HG02763 (cell line): ENCODE data around the gene LRWD1.
"Not testable (repeated sequence)": the region's sequence is repeated elsewhere in the genome, so short reads cannot be mapped to it uniquely, and the experiment has no call there.

Experiments used
- ATAC-seq: cut with Tn5 transposase; IDR thresholded peaks from one replicate; pipeline ENCODE4 v1.9.1; 2021; ENCODE audit warnings: mild to moderate bottlenecking, moderate library complexity; ENCODE audit not compliant: unreplicated experiment

LRWD1 gene

DNA sequence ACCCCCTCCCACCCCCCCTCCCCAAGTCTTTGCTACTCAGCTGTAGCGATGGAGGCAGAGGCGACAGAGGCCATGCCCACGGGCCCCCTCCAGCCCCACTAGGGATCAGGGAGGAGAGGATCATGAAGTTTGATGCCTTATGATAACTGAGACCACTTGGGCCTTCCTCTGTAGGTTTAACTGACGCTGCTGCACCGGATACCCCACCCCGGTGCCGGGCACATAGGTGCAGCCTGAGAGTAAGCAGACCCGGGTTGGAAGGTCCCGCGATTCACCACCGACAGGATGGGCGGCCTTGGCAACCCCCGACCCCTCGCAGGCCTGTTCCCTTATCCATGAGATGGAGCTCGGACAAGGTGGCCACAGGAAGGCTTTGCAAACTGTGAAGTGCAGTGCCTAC is 29.2 kb downstream of the LRWD1 start:
- not testable (repeated sequence) for ATAC-seq

- ATAC-seq, result peak; percentile 69
Measured at GRCh38 chr7:102494473-102495149, 29.8 kb downstream of the LRWD1 start.

DNA sequence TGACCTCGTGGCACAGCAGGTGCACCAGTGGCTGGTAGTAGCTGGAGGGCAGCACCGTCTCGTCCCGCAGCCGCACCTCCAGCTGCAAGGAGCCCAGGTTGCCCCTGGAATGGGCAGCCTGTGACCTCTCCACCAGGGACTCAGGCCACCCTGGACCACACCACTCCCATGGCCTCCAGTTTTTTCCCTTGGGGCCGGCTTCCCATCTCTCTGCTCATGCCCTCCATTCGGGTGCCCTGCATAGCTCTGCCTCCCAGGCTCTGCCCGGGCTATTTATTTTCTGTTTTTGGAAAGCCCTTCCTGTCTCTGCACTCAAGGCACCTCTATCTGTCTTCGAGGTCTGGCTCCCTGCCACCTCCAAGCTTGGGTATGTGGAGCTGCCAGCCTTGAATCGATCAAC is 32.1 kb downstream of the LRWD1 start:
- ATAC-seq, result not testable (repeated sequence)

DNA sequence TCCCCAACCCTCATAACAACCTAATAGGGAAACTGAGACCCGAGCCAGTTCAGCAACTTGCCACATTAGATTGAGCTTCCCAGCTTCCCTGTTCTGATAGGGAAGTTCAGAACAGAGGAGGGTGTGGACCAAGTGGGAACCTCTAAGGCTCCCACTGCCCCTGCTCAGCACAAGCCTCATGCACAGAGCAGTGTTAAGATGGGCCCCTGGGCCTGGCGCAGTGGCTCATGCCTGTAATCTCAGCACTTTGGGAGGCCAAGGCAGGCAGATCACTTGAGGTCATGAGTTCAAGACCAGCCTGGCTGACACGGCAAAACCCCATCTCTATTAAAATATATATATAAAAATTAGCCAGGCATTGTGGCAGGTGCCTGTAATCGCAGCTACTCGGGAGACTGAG is 32.5 kb downstream of the LRWD1 start:
- ATAC-seq, result not testable (repeated sequence)

DNA sequence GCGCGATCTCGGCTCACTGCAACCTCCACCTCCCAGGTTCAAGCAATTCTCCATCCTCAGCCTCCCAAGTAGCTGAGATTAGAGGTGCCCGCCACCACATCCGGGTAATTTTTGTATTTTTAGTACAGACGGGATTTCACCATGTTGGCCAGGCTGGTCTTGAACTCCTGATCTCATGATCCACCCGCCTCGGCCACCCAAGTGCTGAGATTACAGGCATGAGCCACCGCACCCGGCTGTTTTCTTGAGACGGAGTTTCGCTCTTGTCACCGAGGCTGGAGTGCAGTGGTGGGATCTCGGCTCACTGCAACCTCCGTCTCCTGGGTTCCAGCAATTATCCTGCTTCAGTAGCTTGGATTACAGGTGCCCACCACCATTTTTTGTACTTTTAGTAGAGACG is 33.5 kb downstream of the LRWD1 start:
- ATAC-seq, result not testable (repeated sequence)

- ATAC-seq, result not testable (repeated sequence)
Measured at GRCh38 chr7:102503141-102503540, 38.4 kb downstream of the LRWD1 start.

DNA sequence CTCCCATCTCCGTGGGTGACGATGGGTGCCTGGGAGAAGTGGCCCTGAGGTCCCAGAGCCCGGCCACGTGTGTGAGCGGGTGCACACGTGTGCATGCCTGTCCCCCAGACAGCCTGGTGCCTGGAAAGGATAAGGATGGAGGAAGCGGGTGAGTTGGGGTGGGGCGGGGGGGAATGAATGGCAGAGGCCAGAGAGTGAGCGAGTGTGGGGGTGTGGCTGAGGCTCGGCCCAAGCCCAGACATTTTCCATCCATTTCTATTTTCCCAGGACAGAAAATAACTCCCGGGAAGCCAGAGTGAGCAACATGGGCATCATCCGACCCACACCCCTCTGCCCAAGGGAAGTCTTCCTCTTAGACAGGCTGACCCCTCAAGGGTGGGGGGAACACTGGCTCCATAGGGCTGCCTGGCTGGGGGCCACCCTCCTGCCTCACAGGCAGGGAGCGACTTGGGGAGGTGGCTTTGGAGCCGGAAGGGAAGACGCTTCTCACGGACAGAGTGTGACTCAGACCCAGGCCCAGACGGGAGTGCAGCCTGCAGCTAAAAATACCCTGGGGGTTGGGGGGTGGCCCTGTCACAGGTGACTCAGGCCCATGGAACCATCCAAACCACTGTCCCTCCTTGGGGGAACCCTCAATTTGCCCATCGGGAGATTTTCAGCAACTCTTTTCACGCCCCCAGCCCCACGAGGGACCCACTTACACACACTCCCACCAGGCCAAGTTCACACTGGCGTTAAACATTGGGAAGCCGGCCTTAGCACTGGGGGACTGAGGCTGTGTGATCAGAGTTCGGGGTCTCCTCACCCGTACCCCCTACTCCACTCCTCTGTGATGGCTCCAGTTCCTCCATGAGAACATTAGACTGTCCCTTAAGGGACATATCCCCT is 40.8 kb downstream of the LRWD1 start:
- not testable (repeated sequence) for ATAC-seq

DNA sequence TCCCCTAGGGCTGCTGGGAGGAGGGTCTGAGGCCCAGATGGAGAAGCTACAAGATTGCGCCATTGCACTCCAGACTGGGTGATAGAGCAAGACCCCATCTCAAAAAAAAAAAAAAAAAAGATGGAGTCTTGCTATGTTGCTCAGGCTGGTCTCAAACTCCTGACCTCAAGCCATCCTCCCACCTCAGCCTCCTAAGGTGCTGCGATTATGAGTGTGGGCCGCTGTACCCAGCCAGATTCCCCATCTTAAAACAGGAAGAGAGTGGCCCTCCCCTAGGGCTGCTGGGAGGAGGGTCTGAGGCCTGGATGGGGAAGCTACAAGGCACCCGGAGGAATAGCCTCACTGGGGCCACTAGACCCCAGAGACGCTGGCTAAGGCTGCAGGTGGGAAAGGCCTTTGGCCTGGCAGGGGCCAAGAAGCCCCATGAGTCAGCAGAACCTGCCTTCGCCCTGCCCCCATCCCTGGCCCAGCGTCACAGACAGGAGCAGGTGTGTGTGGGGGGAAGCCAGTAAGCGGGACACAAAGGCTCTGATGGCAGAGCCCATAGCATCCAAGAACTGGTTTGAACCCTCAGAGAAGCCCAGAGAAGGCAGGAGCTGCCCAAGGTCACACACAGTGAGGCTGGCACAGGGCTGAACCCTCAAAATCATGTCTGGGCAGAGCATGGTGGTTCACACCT is 42.8 kb downstream of the LRWD1 start:
- not testable (repeated sequence) for ATAC-seq

DNA sequence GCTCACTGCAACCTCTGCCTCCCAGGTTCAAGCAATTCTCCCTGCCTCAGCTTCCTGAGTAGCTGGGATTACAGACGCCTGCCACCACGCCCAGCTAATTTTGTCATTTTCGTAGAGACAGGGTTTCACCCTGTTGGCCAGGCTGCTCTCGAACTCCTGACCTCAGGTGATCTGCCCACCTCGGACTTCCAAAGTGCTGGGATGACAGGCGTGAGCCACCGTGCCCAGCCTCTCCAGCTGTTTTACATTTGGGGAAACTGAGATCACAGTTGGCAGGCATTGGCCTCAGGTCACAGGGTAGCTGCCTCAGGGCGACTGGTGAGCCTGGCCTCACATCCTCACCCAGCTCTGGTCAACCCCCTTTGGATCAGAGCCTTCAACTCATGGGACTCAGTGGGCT is 45.8 kb downstream of the LRWD1 start:
- ATAC-seq, result not testable (repeated sequence)

DNA sequence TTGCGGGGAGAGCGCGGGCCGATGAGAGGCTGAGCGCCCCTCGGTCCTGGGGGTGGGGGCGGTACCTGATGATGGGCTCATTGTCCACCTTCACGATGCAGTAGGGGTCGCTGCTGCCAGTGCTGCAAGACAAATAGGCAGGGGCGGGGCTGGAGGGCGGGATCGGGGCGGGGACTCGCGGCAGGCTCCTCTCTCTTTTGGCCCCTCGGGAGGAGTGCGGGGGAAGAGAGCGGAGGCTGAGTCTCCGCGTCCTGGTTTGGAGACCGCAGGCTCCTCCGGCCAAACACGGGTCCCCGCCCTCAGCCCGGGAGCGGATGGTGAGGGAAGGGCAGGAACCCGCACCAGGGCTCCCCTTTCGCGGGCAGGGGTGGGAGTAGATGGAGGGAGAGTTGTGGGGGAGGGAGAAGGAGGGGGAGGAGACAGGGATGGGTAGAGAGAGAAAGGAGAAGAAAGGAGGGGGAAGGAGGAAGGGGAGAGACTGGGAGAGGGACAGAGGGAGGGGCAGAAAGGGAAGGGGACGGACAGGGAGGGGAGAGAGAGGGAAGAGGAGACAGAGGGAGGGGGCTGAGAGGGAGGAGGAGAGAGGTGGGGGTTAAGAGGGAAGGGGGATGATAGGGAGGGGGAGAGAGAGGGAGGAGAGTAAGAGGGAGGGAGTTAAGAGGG is 47.2 kb downstream of the LRWD1 start:
- peak; percentile 38 for ATAC-seq

GRCh38 chr7:102512642-102513221 is 47.9 kb downstream of the LRWD1 start:
- not testable (repeated sequence) for ATAC-seq

- peak; percentile 63 for ATAC-seq
Measured at GRCh38 chr7:102514881-102515721, 50.3 kb downstream of the LRWD1 start.

- ATAC-seq, result not testable (repeated sequence)
Measured at GRCh38 chr7:102515889-102516288, 51.1 kb downstream of the LRWD1 start.

DNA sequence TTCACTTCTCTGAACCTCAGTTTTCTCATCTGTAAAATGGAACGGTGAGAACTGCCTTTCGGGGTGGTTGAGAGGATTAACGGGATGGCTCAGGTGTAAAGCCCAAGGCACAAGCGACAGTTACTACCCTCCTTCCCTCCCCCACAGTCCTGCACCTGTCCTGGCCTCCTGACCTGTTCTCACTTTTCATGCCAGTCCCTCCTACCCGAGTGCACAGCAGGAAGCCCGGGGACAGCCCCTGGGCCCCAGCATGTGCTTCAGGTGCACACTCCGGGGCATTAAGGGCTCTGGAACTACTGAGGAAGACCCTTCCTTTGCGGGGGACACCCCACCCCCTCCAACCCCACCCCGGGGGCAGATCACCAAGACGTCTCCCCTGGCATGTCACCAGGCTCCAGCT is 52.2 kb downstream of the LRWD1 start:
- ATAC-seq, result not testable (repeated sequence)

- ATAC-seq, result peak; percentile 75
Measured at GRCh38 chr7:102517550-102518147, 52.9 kb downstream of the LRWD1 start, which contains the start of gene RASA4B. Gene RASA4B, minus strand, starts transcription at chr7:102517777. Its CDS starts 67 bp downstream, at chr7:102517710.

GRCh38 chr7:102520797-102521196 is 56.0 kb downstream of the LRWD1 start:
- not testable (repeated sequence) for ATAC-seq
